HCT116 (cell line): ENCODE data around the gene TTLL9. TPM values are rescaled to one million over a fixed set of nuclear protein-coding genes. Genes with fewer than 3 reads are reported as not detected.

Source experiments
- ATAC-seq: fragments of 200-7000 bp; cut with Tn5 transposase; 2 replicates; pipeline ENCODE4 v1.9.1; 2020; ENCODE audit warnings: mild to moderate bottlenecking, moderate library complexity
- BruUV-seq: library from RNA; stranded (reverse); fragments of 400-500 nt; replicated peaks from 2 replicates; lab custom pipeline; 2021; lab: Mats Ljungman, UMichigan
- CTCF ChIA-PET: fragments of 300-600 bp; sonication (Branson Sonifier 250); formaldehyde crosslinking; loops from one replicate; lab custom pipeline; 2021; ENCODE audit warnings: antibody characterized with exemption; lab: Charles Lee
- POLR2A ChIA-PET: fragments of 300-600, 350-600 bp; sonication (Branson Sonifier 250); formaldehyde crosslinking; loops from one replicate; lab custom pipeline; 2021; ENCODE audit warnings: antibody characterized with exemption; lab: Charles Lee
- RAD21 ChIA-PET, 2 experiments: fragments of 300-600 bp; sonication (Branson Sonifier 250); formaldehyde crosslinking; loops; one replicate each; lab custom pipeline; 2023; ENCODE audit warnings: low total read pairs in 2 of 2; ENCODE audit not compliant: uncharacterized antibody in 2 of 2, unreplicated experiment in 2 of 2, low non-redundant PET in 1 of 2; lab: Charles Lee
- DNase-seq: peaks from one replicate; pipeline ENCODE4 v3.0.0-alpha.2; 2010; ENCODE audit warnings: low read depth, low spot score
- H2AFZ ChIP-seq: fragments of 200-600 bp; shearing (Covaris generic), sonication (generic); 2 replicates; pipeline ENCODE4 v1.6.1; 2017; ENCODE audit warnings: low read depth, mixed run types, mixed read lengths, antibody characterized with exemption, low read length; ENCODE audit not compliant: poor library complexity, severe bottlenecking
- H3K27ac ChIP-seq: 2 replicates; pipeline ENCODE4 v1.5.1; 2012; ENCODE audit warnings: low read depth, low read length
- H3K27me3 ChIP-seq: fragments of 200-600 bp; sonication (generic); 2 replicates; pipeline ENCODE4 v1.6.1; 2016; ENCODE audit warnings: mixed run types, low read length, mixed read lengths; ENCODE audit not compliant: insufficient read depth
- H3K36me3 ChIP-seq, 2 experiments: fragments of 200-500 bp in 1 of 2; fragments of 200-600 bp in 1 of 2; sonication (Bioruptor generic) in 1 of 2; sonication (generic) in 1 of 2; 2 replicates each; pipeline versions ENCODE4 v1.5.1 to v1.6.1; 2014 to 2016; ENCODE audit warnings: low read length in 2 of 2, inconsistent platforms in 1 of 2, mixed read lengths in 1 of 2, mixed run types in 1 of 2; ENCODE audit not compliant: insufficient read depth in 2 of 2, control insufficient read depth in 1 of 2
- H3K4me1 ChIP-seq, 2 experiments: fragments of 200-600 bp in 1 of 2; sonication (generic) in 1 of 2; 2 replicates each; pipeline versions ENCODE4 v1.5.1 to v1.6.1; 2012 to 2017; ENCODE audit warnings: low read length in 2 of 2, inconsistent platforms in 1 of 2, mild to moderate bottlenecking in 1 of 2, mixed read lengths in 1 of 2, mixed run types in 1 of 2, moderate library complexity in 1 of 2; ENCODE audit not compliant: insufficient read depth in 2 of 2, control insufficient read depth in 1 of 2
- H3K4me2 ChIP-seq: fragments of 200-600 bp; sonication (generic); 2 replicates; pipeline ENCODE4 v1.6.1; 2017; ENCODE audit warnings: mixed run types, low read length, mixed read lengths
- H3K4me3 ChIP-seq, 2 experiments: fragments of 200-600 bp in 1 of 2; sonication (generic) in 1 of 2; replicated peaks in 1 of 2; 2 replicates each; pipeline ENCODE4 v1.5.1; 2011 to 2016; ENCODE audit warnings: low read length in 2 of 2, control low read depth in 1 of 2, low read depth in 1 of 2, mild to moderate bottlenecking in 1 of 2, mixed read lengths in 1 of 2, mixed run types in 1 of 2
- H3K79me2 ChIP-seq: fragments of 200-600 bp; sonication (generic); 2 replicates; pipeline ENCODE4 v1.6.1; 2017; ENCODE audit warnings: mild to moderate bottlenecking, mixed run types, low read length, moderate library complexity, mixed read lengths; ENCODE audit not compliant: insufficient read depth
- H3K9ac ChIP-seq: fragments of 200-600 bp; sonication (generic); 2 replicates; pipeline ENCODE4 v1.6.1; 2016; ENCODE audit warnings: low read length, mixed read lengths
- H3K9me2 ChIP-seq: fragments of 200-600 bp; sonication (generic), shearing (Covaris generic); 2 replicates; pipeline ENCODE4 v1.6.1; 2017; ENCODE audit warnings: mixed run types, mild to moderate bottlenecking, moderate library complexity; ENCODE audit not compliant: insufficient read depth
- H3K9me3 ChIP-seq, 2 experiments: fragments of 200-500 bp in 1 of 2; fragments of 200-600 bp in 1 of 2; sonication (Bioruptor generic) in 1 of 2; sonication (generic) in 1 of 2; 2 replicates each; pipeline ENCODE4 v1.6.1; 2014 to 2017; ENCODE audit warnings: low read length in 2 of 2, mixed read lengths in 2 of 2, inconsistent platforms in 1 of 2, low read depth in 1 of 2, mild to moderate bottlenecking in 1 of 2, mixed run types in 1 of 2, moderate library complexity in 1 of 2; ENCODE audit not compliant: control insufficient read depth in 1 of 2, insufficient read depth in 1 of 2
- H4K20me1 ChIP-seq: fragments of 200-600 bp; sonication (generic), shearing (Covaris generic); 2 replicates; pipeline ENCODE4 v1.6.1; 2017; ENCODE audit warnings: mixed run types, mild to moderate bottlenecking, moderate library complexity; ENCODE audit not compliant: insufficient read depth
- ATF3 ChIP-seq: IDR thresholded peaks from 2 replicates; pipeline ENCODE4 v1.6.1; 2012
- CBX3 ChIP-seq: IDR thresholded peaks from 2 replicates; pipeline ENCODE4 v1.6.1; 2012; ENCODE audit warnings: low read depth
- CEBPB ChIP-seq: IDR thresholded peaks from 2 replicates; pipeline ENCODE4 v1.6.1; 2012; ENCODE audit warnings: low read depth
- EGR1 ChIP-seq: IDR thresholded peaks from 2 replicates; pipeline ENCODE4 v1.6.1; 2012; ENCODE audit warnings: low read depth
- ELF1 ChIP-seq: IDR thresholded peaks from 2 replicates; pipeline ENCODE4 v1.6.1; 2012; ENCODE audit warnings: low read depth, borderline replicate concordance
- EZH2phosphoT487 ChIP-seq: fragments of 200-600 bp; IDR thresholded peaks from 2 replicates; pipeline ENCODE4 v1.6.1; 2018; ENCODE audit warnings: antibody characterized with exemption, borderline replicate concordance
- MAX ChIP-seq: IDR thresholded peaks from 2 replicates; pipeline ENCODE4 v1.6.1; 2012
- POLR2A ChIP-seq: IDR thresholded peaks from 2 replicates; pipeline ENCODE4 v1.7.0; 2011; ENCODE audit warnings: borderline replicate concordance; ENCODE audit not compliant: insufficient read depth, insufficient read length; ENCODE audit errors: extremely low read depth
- POLR2AphosphoS5 ChIP-seq: IDR thresholded peaks from 2 replicates; pipeline ENCODE4 v1.6.1; 2011; ENCODE audit warnings: mild to moderate bottlenecking, low read depth, low read length, moderate library complexity
- SP1 ChIP-seq: IDR thresholded peaks from 2 replicates; pipeline ENCODE4 v1.6.1; 2012; ENCODE audit warnings: low read depth
- SRF ChIP-seq: IDR thresholded peaks from 2 replicates; pipeline ENCODE4 v1.6.1; 2012; ENCODE audit warnings: low read depth
- TCF7L2 ChIP-seq: IDR thresholded peaks from 2 replicates; pipeline ENCODE4 v1.7.0; 2011; ENCODE audit warnings: borderline replicate concordance, inconsistent platforms; ENCODE audit not compliant: insufficient read depth, insufficient read length; ENCODE audit errors: extremely low read depth
- YY1 ChIP-seq: IDR thresholded peaks from 2 replicates; pipeline ENCODE4 v1.6.1; 2011; ENCODE audit warnings: low read length, low read depth, moderate library complexity, mild to moderate bottlenecking; ENCODE audit not compliant: insufficient replicate concordance; ENCODE audit errors: extremely low read depth
- ZFX ChIP-seq: fragments of 450-650 bp; IDR thresholded peaks from 2 replicates; pipeline ENCODE4 v1.6.1; 2017
- ZNF274 ChIP-seq: fragments of 200-500 bp; sonication (Bioruptor generic); IDR thresholded peaks from 2 replicates; pipeline ENCODE4 v1.6.1; 2014; ENCODE audit warnings: mild to moderate bottlenecking, low read depth, low read length, inconsistent platforms
- intact Hi-C: fragments of 100-400 bp; cut with micrococcal nuclease; formaldehyde crosslinking; loops from 2 replicates; pipeline ENCODE4 v1.10.0; 2022
- total RNA-seq: library from RNA; stranded (reverse); gene quantifications from one replicate; pipeline ENCODE4 v1.2.1, GENCODE V29; 2021; ENCODE audit not compliant: unreplicated experiment
- TF ChIP-seq, protein P1 (sequence below): IDR thresholded peaks from 2 replicates; pipeline ENCODE4 v1.6.1; 2012; ENCODE audit warnings: low read depth
- TF ChIP-seq, protein P2 (sequence below), 3 experiments: fragments of 200-600 bp in 1 of 3; sonication (generic) in 1 of 3; IDR thresholded peaks in 2 of 3; conservative IDR thresholded peaks in 1 of 3; 2 replicates each; pipeline ENCODE4 v1.5.1; 2012 to 2017; ENCODE audit warnings: low read depth in 2 of 3, low read length in 2 of 3, antibody characterized with exemption in 1 of 3, borderline replicate concordance in 1 of 3, control low read depth in 1 of 3, mild to moderate bottlenecking in 1 of 3, mixed read lengths in 1 of 3, mixed run types in 1 of 3, moderate library complexity in 1 of 3; ENCODE audit not compliant: insufficient read depth in 1 of 3

Gene TTLL9
- total RNA-seq, 1 experiment from 2014 or later = not detected

- no peak for ATAC-seq
Observed at GRCh38 chr20:31863296-31864085, 6.9 kb upstream of the TTLL9 start.

More at GRCh38 chr20:31863296-31864085, 6.9 kb upstream of the TTLL9 start:
- RAD21 ChIA-PET = no interaction called here
- intact Hi-C loops = no loop called here
- H3K36me3 ChIP-seq = no peaks in the 10 kb centered on the region
- no TSS peak for BruUV-seq
- no peak overlapping the region for H3K4me2 ChIP-seq
- no peak overlapping the region for H3K27ac ChIP-seq
- H3K4me1 ChIP-seq = peaks cover 15 to 20% of the 10 kb centered on the region in 2 experiments; a peak in 3 of 4 replicates
- POLR2A ChIA-PET = interaction anchor here (1.1 kb wide), 1 partner anchor 154 kb away, joined by 3 read pairs; no protein-coding TSS in a partner anchor
- H3K9me2 ChIP-seq = no peaks in the 10 kb centered on the region
- no peaks in the 10 kb centered on the region for H3K27me3 ChIP-seq
- DNase-seq = no peak
- H3K9ac ChIP-seq = no peak overlapping the region
- no peaks in the 10 kb centered on the region for H3K79me2 ChIP-seq
- H3K4me3 ChIP-seq = no peak overlapping the region
- CTCF ChIA-PET = interaction anchor here (1.2 to 3.7 kb wide), 2 partner anchors 12 to 88 kb away, joined by 3 to 20 read pairs; partner anchors contain the start of gene PDRG1
- H4K20me1 ChIP-seq = no peaks in the 10 kb centered on the region
- TF ChIP-seq ELF1 = no peak
- no peak for TF ChIP-seq CEBPB
- TF ChIP-seq ZFX = no peak
- no peak for TF ChIP-seq SP1
- TF ChIP-seq YY1 = no peak
- TF ChIP-seq MAX = no peak
- TF ChIP-seq, protein P1, sequence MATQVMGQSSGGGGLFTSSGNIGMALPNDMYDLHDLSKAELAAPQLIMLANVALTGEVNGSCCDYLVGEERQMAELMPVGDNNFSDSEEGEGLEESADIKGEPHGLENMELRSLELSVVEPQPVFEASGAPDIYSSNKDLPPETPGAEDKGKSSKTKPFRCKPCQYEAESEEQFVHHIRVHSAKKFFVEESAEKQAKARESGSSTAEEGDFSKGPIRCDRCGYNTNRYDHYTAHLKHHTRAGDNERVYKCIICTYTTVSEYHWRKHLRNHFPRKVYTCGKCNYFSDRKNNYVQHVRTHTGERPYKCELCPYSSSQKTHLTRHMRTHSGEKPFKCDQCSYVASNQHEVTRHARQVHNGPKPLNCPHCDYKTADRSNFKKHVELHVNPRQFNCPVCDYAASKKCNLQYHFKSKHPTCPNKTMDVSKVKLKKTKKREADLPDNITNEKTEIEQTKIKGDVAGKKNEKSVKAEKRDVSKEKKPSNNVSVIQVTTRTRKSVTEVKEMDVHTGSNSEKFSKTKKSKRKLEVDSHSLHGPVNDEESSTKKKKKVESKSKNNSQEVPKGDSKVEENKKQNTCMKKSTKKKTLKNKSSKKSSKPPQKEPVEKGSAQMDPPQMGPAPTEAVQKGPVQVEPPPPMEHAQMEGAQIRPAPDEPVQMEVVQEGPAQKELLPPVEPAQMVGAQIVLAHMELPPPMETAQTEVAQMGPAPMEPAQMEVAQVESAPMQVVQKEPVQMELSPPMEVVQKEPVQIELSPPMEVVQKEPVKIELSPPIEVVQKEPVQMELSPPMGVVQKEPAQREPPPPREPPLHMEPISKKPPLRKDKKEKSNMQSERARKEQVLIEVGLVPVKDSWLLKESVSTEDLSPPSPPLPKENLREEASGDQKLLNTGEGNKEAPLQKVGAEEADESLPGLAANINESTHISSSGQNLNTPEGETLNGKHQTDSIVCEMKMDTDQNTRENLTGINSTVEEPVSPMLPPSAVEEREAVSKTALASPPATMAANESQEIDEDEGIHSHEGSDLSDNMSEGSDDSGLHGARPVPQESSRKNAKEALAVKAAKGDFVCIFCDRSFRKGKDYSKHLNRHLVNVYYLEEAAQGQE = no peak
- TF ChIP-seq POLR2A = no peak
- no peak for TF ChIP-seq EGR1
- TF ChIP-seq POLR2AphosphoS5 = no peak
- no peak for TF ChIP-seq ATF3
- TF ChIP-seq ZNF274 = no peak
- no peak for TF ChIP-seq SRF
- TF ChIP-seq CBX3 = no peak
- no peak for TF ChIP-seq EZH2phosphoT487
- TF ChIP-seq TCF7L2 = no peak
- TF ChIP-seq, protein P2, sequence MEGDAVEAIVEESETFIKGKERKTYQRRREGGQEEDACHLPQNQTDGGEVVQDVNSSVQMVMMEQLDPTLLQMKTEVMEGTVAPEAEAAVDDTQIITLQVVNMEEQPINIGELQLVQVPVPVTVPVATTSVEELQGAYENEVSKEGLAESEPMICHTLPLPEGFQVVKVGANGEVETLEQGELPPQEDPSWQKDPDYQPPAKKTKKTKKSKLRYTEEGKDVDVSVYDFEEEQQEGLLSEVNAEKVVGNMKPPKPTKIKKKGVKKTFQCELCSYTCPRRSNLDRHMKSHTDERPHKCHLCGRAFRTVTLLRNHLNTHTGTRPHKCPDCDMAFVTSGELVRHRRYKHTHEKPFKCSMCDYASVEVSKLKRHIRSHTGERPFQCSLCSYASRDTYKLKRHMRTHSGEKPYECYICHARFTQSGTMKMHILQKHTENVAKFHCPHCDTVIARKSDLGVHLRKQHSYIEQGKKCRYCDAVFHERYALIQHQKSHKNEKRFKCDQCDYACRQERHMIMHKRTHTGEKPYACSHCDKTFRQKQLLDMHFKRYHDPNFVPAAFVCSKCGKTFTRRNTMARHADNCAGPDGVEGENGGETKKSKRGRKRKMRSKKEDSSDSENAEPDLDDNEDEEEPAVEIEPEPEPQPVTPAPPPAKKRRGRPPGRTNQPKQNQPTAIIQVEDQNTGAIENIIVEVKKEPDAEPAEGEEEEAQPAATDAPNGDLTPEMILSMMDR (IDR thresholded peaks at IDR 0.05 in 2 of 3, conservative IDR thresholded peaks at IDR 0.05 in 1 of 3; ENCODE audit: borderline replicate concordance in 1 of 3, insufficient read depth in 1 of 3, low read depth in 2 of 3, low read length in 2 of 3) = no peak
- H2AFZ ChIP-seq = no peak overlapping the region
- H3K9me3 ChIP-seq = no peaks in the 10 kb centered on the region
